Endothelial cell of umbilical vein (primary cell): Measurements from ENCODE around the gene TNFRSF1B. TPM values are rescaled to one million over a fixed set of nuclear protein-coding genes. Genes with fewer than 3 reads are reported as not detected.

Source experiments
- BruUV-seq: library from RNA; stranded (reverse); fragments of 400-500 nt; replicated peaks from 2 replicates; lab custom pipeline; 2021; lab: Mats Ljungman, UMichigan
- CTCF ChIA-PET: fragments of 300-600, 350-600 bp; sonication (Branson Sonifier 250); formaldehyde crosslinking; loops from one replicate; lab custom pipeline; 2021; ENCODE audit warnings: antibody characterized with exemption, inconsistent platforms; lab: Charles Lee
- POLR2A ChIA-PET: fragments of 300-600, 350-600 bp; sonication (Branson Sonifier 250); formaldehyde crosslinking; loops from one replicate; lab custom pipeline; 2021; ENCODE audit warnings: antibody characterized with exemption, inconsistent platforms; lab: Charles Lee
- DNase-seq: peaks from one replicate; pipeline ENCODE4 v3.0.0-alpha.2; 2011; ENCODE audit warnings: low read depth, low spot score
- FAIRE-seq: peaks from 2 replicates; lab custom pipeline; 2011; peaks lifted over from hg19 to GRCh38; lab: Jason Lieb, UNC
- H2AFZ ChIP-seq: 2 replicates; pipeline ENCODE4 v1.6.0; 2012; ENCODE audit warnings: low read depth, low read length, control low read depth, inconsistent platforms
- H3K27ac ChIP-seq: 2 replicates; pipeline ENCODE4 v1.5.1; 2011; ENCODE audit warnings: low read depth, mild to moderate bottlenecking, control low read depth, low read length, moderate library complexity; ENCODE audit not compliant: insufficient read depth
- H3K27me3 ChIP-seq, 2 experiments: 2 replicates each; pipeline versions ENCODE4 v1.6.0 to v1.6.1; 2011; ENCODE audit warnings: low read length in 2 of 2, mixed read lengths in 1 of 2; ENCODE audit not compliant: control insufficient read depth in 2 of 2, insufficient read depth in 2 of 2
- H3K36me3 ChIP-seq, 2 experiments: 2 replicates in 1 of 2; 3 replicates in 1 of 2; pipeline ENCODE4 v1.5.1; 2011; ENCODE audit warnings: low read length in 2 of 2, mild to moderate bottlenecking in 1 of 2, moderate library complexity in 1 of 2; ENCODE audit not compliant: control insufficient read depth in 2 of 2, insufficient read depth in 2 of 2; ENCODE audit errors: extremely low read depth in 1 of 2
- H3K4me1 ChIP-seq: 3 replicates; pipeline ENCODE4 v1.5.1; 2011; ENCODE audit warnings: mild to moderate bottlenecking, low read length; ENCODE audit not compliant: control insufficient read depth, insufficient read depth; ENCODE audit errors: extremely low read depth
- H3K4me2 ChIP-seq: 2 replicates; pipeline ENCODE4 v1.6.1; 2011; ENCODE audit warnings: low read length, control low read depth, mixed read lengths; ENCODE audit not compliant: insufficient read depth
- H3K4me3 ChIP-seq, 3 experiments: fragments of 200-600 bp in 1 of 3; sonication (generic), shearing (Covaris generic) in 1 of 3; replicated peaks in 1 of 3; 2 replicates each; pipeline ENCODE4 v1.5.1; 2011 to 2016; ENCODE audit warnings: control low read depth in 3 of 3, low read length in 3 of 3, mild to moderate bottlenecking in 2 of 3, inconsistent platforms in 1 of 3, low read depth in 1 of 3, moderate library complexity in 1 of 3; ENCODE audit not compliant: insufficient read depth in 1 of 3
- H3K79me2 ChIP-seq: 2 replicates; pipeline ENCODE4 v1.6.0; 2012; ENCODE audit warnings: low read length, inconsistent platforms; ENCODE audit not compliant: control insufficient read depth, insufficient read depth
- H3K9ac ChIP-seq: replicated peaks from 2 replicates; pipeline ENCODE3; 2011; ENCODE audit warnings: low read length, control low read depth; ENCODE audit not compliant: insufficient read depth; ENCODE audit errors: extremely low read depth
- H3K9me1 ChIP-seq: replicated peaks from 3 replicates; pipeline ENCODE4 v1.6.0; 2011; ENCODE audit warnings: mild to moderate bottlenecking, low read length; ENCODE audit not compliant: control insufficient read depth, insufficient read depth; ENCODE audit errors: extremely low read depth
- H3K9me3 ChIP-seq: replicated peaks from 2 replicates; pipeline ENCODE4 v1.5.1; 2012; ENCODE audit warnings: low read length, inconsistent platforms; ENCODE audit not compliant: control insufficient read depth, insufficient read depth
- H4K20me1 ChIP-seq: replicated peaks from 2 replicates; pipeline ENCODE3; 2011; ENCODE audit warnings: mild to moderate bottlenecking, low read length; ENCODE audit not compliant: control insufficient read depth, insufficient read depth; ENCODE audit errors: extremely low read depth
- EZH2 ChIP-seq: IDR thresholded peaks from 2 replicates; pipeline ENCODE4 v1.6.1; 2012; ENCODE audit warnings: borderline replicate concordance, low read depth, mild to moderate bottlenecking, moderate library complexity, low read length, inconsistent platforms; ENCODE audit not compliant: severe bottlenecking
- FOS ChIP-seq: IDR thresholded peaks from 2 replicates; pipeline ENCODE4 v1.6.1; 2011; ENCODE audit warnings: mild to moderate bottlenecking, low read length, moderate library complexity, borderline replicate concordance; ENCODE audit not compliant: insufficient read depth
- GATA2 ChIP-seq: IDR thresholded peaks from 2 replicates; pipeline ENCODE4 v1.7.0; 2011; ENCODE audit warnings: low read depth, mild to moderate bottlenecking, moderate library complexity, mixed read lengths, low read length; ENCODE audit not compliant: insufficient read length, insufficient read depth
- JUN ChIP-seq: IDR thresholded peaks from 2 replicates; pipeline ENCODE4 v1.6.1; 2011; ENCODE audit warnings: borderline replicate concordance, low read depth; ENCODE audit not compliant: insufficient read length, insufficient read depth
- MYC ChIP-seq: IDR thresholded peaks from one replicate; pipeline ENCODE4 v1.6.1; 2011; ENCODE audit warnings: mild to moderate bottlenecking, low read depth, low read length
- POLR2A ChIP-seq: IDR thresholded peaks from 2 replicates; pipeline ENCODE4 v1.6.1; 2012; ENCODE audit warnings: low read depth, mild to moderate bottlenecking, control low read depth, low read length
- POLR2AphosphoS5 ChIP-seq: IDR thresholded peaks from 2 replicates; pipeline ENCODE4 v1.6.1; 2012; ENCODE audit warnings: low read depth, mild to moderate bottlenecking, control low read depth, low read length, moderate library complexity; ENCODE audit not compliant: insufficient read depth
- dilution Hi-C: fragments of 300-500 bp; cut with MboI; formaldehyde crosslinking; loops from one replicate; pipeline ENCODE4 v1.15.0; 2019; ENCODE audit warnings: low sequenced_read_pairs; ENCODE audit not compliant: extremely low pct_ligation_motif_present
- intact Hi-C: fragments of 100-400 bp; cut with micrococcal nuclease; formaldehyde crosslinking; loops from one replicate; pipeline ENCODE4 v1.10.0; 2022
- polyA plus RNA-seq, 4 experiments: library from polyadenylated mRNA; depleted of rRNA in 3 of 4; stranded (reverse) in 3 of 4; unstranded in 1 of 4; fragments of >200 nt; gene quantifications; 2 replicates each; pipeline versions ENCODE4 v1.2.1 to v1.2.3, GENCODE V29; 2011 to 2012; ENCODE audit warnings: missing spikeins in 1 of 4
- total RNA-seq: library from RNA; stranded (reverse); gene quantifications from 2 replicates; pipeline ENCODE4 v1.2.3, GENCODE V29; 2021
- TF ChIP-seq, protein P1 (sequence below), 2 donors: IDR thresholded peaks; 1 replicate in 1 of 2; 2 replicates in 1 of 2; pipeline ENCODE4 v1.5.1; 2011; ENCODE audit warnings: low read length in 2 of 2, mild to moderate bottlenecking in 2 of 2, moderate library complexity in 2 of 2, control low read depth in 1 of 2, inconsistent platforms in 1 of 2, low read depth in 1 of 2; ENCODE audit not compliant: insufficient read depth in 1 of 2; ENCODE audit errors: extremely low read depth in 1 of 2
- TF ChIP-seq, protein P2 (sequence below): IDR thresholded peaks from 2 replicates; pipeline ENCODE4 v1.6.1; 2011; ENCODE audit not compliant: insufficient read depth, insufficient read length

Gene TNFRSF1B
- total and polyA plus RNA-seq, 2 donors (not counting 3 experiments of a cell fraction or from before 2014, with no cell fraction given) = 53.6 to 65.9 TPM

DNA sequence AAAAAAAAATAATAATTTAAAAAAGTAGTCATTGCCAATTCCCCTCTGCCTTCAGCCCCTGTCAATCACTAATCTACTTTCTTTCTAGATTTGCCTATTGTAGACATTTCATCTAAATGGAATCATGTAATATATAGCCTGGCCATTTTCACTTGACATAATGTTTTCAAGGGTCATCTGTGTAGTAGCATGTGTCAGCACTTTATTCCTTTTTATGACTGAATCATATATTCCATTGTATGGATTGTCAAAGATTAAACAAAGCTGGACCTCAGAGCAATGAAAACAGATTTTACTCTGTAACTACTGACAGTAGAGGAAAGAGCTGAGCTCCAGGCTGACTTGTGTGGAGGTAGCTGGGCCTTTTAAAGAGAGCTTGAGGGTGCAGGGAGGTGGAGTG lies 78.9 kb downstream of the TNFRSF1B start:
- no peaks in the 10 kb centered on the region for H3K4me1 ChIP-seq

More for the DNA sequence above, 78.9 kb downstream of the TNFRSF1B start:
- Histone ChIP-seq H3K27ac (no peak overlapping the region), H4K20me1 (no peaks in the 10 kb centered on the region), H3K9me1 (no peaks in the 10 kb centered on the region), H3K9me3 (no peaks in the 10 kb centered on the region), H3K79me2 (no peaks in the 10 kb centered on the region), H3K36me3 (peaks cover 10 to 15% of the 10 kb centered on the region in 2 experiments), H3K27me3 (no peaks in the 10 kb centered on the region), H3K4me2 (no peak overlapping the region), H3K4me3 (no peak overlapping the region), H2AFZ (no peak overlapping the region), H3K9ac (no peak overlapping the region)
- intact Hi-C loops = loop anchor here (2.0 kb wide), 1 partner anchor 121 kb away; no protein-coding TSS in a partner anchor
- BruUV-seq = no TSS peak
- no peak for DNase-seq
- CTCF ChIA-PET = interaction anchor here (1.2 to 1.7 kb wide), 2 partner anchors 11 to 122 kb away, joined by 5 to 9 read pairs; no protein-coding TSS in a partner anchor
- FAIRE-seq = no peak
- POLR2A ChIA-PET = no interaction called here
- TF ChIP-seq POLR2AphosphoS5 (no peak), POLR2A (no peak), EZH2 (no peak), JUN (no peak), GATA2 (no peak), MYC (no peak), FOS (no peak)
- TF ChIP-seq, protein P1, sequence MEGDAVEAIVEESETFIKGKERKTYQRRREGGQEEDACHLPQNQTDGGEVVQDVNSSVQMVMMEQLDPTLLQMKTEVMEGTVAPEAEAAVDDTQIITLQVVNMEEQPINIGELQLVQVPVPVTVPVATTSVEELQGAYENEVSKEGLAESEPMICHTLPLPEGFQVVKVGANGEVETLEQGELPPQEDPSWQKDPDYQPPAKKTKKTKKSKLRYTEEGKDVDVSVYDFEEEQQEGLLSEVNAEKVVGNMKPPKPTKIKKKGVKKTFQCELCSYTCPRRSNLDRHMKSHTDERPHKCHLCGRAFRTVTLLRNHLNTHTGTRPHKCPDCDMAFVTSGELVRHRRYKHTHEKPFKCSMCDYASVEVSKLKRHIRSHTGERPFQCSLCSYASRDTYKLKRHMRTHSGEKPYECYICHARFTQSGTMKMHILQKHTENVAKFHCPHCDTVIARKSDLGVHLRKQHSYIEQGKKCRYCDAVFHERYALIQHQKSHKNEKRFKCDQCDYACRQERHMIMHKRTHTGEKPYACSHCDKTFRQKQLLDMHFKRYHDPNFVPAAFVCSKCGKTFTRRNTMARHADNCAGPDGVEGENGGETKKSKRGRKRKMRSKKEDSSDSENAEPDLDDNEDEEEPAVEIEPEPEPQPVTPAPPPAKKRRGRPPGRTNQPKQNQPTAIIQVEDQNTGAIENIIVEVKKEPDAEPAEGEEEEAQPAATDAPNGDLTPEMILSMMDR (IDR thresholded peaks at IDR 0.05; ENCODE audit: extremely low read depth in 1 of 2, insufficient read depth in 1 of 2, low read depth in 1 of 2, low read length in 2 of 2) = no peak
- TF ChIP-seq, protein P2, sequence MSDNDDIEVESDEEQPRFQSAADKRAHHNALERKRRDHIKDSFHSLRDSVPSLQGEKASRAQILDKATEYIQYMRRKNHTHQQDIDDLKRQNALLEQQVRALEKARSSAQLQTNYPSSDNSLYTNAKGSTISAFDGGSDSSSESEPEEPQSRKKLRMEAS = no peak
- dilution Hi-C loops = no loop called here
